ENCODE data around the gene PLAAT4. TPM values are rescaled to one million over a fixed set of nuclear protein-coding genes. Genes with fewer than 3 reads are reported as not detected.

PLAAT4 gene
- total RNA-seq, 4 donors from 2014 or later, result 18.0 to 40.5 (median 35.9) TPM

- 87 to 100% methylated on average over 5 of the region's 5 CpGs for WGBS, 2 donors (ENCODE audit: low coverage in 1 of 2)
- Histone ChIP-seq H3K4me3 (no peak overlapping the region), H3K27me3 (no peaks in the 10 kb centered on the region), H3K4me1 (no peaks in the 10 kb centered on the region), H3K27ac (no peak overlapping the region), H3K9me3 (no peaks in the 10 kb centered on the region), H3K36me3 (no peaks in the 10 kb centered on the region)
- ATAC-seq, result no peak
- TF ChIP-seq EP300 (IDR thresholded peaks at IDR 0.05) (no peak), CTCF (IDR thresholded peaks at IDR 0.05) (no peak), POLR2A (IDR thresholded peaks at IDR 0.05) (no peak), POLR2AphosphoS5 (IDR thresholded peaks at IDR 0.05) (no peak)
Observed at GRCh38 chr11:63517156-63517555, 19.5 kb upstream of the PLAAT4 start.

- no peak overlapping the region for H3K27ac ChIP-seq
- no peaks in the 10 kb centered on the region for H3K27me3 ChIP-seq
- no peak for ATAC-seq
- no peak overlapping the region for H3K4me3 ChIP-seq
- no peak for TF ChIP-seq POLR2A (IDR thresholded peaks at IDR 0.05)
- TF ChIP-seq EP300 (IDR thresholded peaks at IDR 0.05), result no peak
- TF ChIP-seq POLR2AphosphoS5 (IDR thresholded peaks at IDR 0.05), result no peak
- no peak for TF ChIP-seq CTCF (IDR thresholded peaks at IDR 0.05)
- H3K36me3 ChIP-seq, result no peaks in the 10 kb centered on the region
- no peaks in the 10 kb centered on the region for H3K9me3 ChIP-seq
- no peaks in the 10 kb centered on the region for H3K4me1 ChIP-seq
- 0 to 11% methylated on average over 1 of the region's 1 CpG for WGBS, 2 donors (ENCODE audit: low coverage in 1 of 2)
Observed at GRCh38 chr11:63518548-63518947, 18.1 kb upstream of the PLAAT4 start.

GRCh38 chr11:63520606-63521170 lies 15.9 kb upstream of the PLAAT4 start:
- H3K4me1 ChIP-seq, result no peaks in the 10 kb centered on the region
- WGBS, 2 donors (ENCODE audit: low coverage in 1 of 2), result 75 to 93% methylated on average over 4 of the region's 5 CpGs
- ATAC-seq, result no peak
- H3K4me3 ChIP-seq, result no peak overlapping the region
- H3K27me3 ChIP-seq, result no peaks in the 10 kb centered on the region
- H3K36me3 ChIP-seq, result no peaks in the 10 kb centered on the region
- H3K27ac ChIP-seq, result no peak overlapping the region
- no peak for TF ChIP-seq POLR2AphosphoS5 (IDR thresholded peaks at IDR 0.05)
- TF ChIP-seq EP300 (IDR thresholded peaks at IDR 0.05), result no peak
- TF ChIP-seq CTCF (IDR thresholded peaks at IDR 0.05), result no peak
- no peak for TF ChIP-seq POLR2A (IDR thresholded peaks at IDR 0.05)
- no peaks in the 10 kb centered on the region for H3K9me3 ChIP-seq

- 88 to 94% methylated on average over 2 of the region's 2 CpGs for WGBS, 2 donors (ENCODE audit: low coverage in 1 of 2)
- Histone ChIP-seq H3K36me3 (no peaks in the 10 kb centered on the region), H3K27ac (no peak overlapping the region), H3K4me3 (no peak overlapping the region), H3K27me3 (no peaks in the 10 kb centered on the region), H3K4me1 (no peaks in the 10 kb centered on the region), H3K9me3 (no peaks in the 10 kb centered on the region)
- TF ChIP-seq POLR2AphosphoS5 (IDR thresholded peaks at IDR 0.05), result no peak
- no peak for ATAC-seq
Observed at GRCh38 chr11:63521896-63522295, 14.7 kb upstream of the PLAAT4 start.

GRCh38 chr11:63523151-63523550 lies 13.5 kb upstream of the PLAAT4 start:
- Histone ChIP-seq H3K4me1 (no peaks in the 10 kb centered on the region), H3K36me3 (no peaks in the 10 kb centered on the region), H3K27ac (no peak overlapping the region), H3K4me3 (no peak overlapping the region), H3K9me3 (no peaks in the 10 kb centered on the region), H3K27me3 (no peaks in the 10 kb centered on the region)
- 87 to 90% methylated on average over 3 to 7 of the region's 7 CpGs for WGBS, 2 donors (ENCODE audit: low coverage in 1 of 2)
- no peak for ATAC-seq
- TF ChIP-seq POLR2A (IDR thresholded peaks at IDR 0.05) (no peak), POLR2AphosphoS5 (IDR thresholded peaks at IDR 0.05) (no peak), CTCF (IDR thresholded peaks at IDR 0.05) (no peak), EP300 (IDR thresholded peaks at IDR 0.05) (no peak)

Data from gastroesophageal sphincter (tissue), 4 donors.